Liver (tissue), 9 donors: ENCODE results near the gene SEMA3C. TPM values are rescaled to one million over a fixed set of nuclear protein-coding genes. Genes with fewer than 3 reads are reported as not detected.

Source experiments
- DNase-seq: peaks from one replicate; pipeline ENCODE4 v3.0.0-alpha.2; 2017; ENCODE audit warnings: low spot score
- H3K27ac ChIP-seq, 2 donors: one replicate each; pipeline ENCODE4 v1.7.0; 2013; ENCODE audit warnings: inconsistent platforms in 2 of 2, low read length in 2 of 2, control low read depth in 1 of 2, low read depth in 1 of 2, mild to moderate bottlenecking in 1 of 2
- H3K27me3 ChIP-seq, 4 donors: one replicate each; pipeline versions ENCODE4 v1.6.1 to v1.7.0; 2013; ENCODE audit warnings: low read length in 3 of 4, inconsistent platforms in 1 of 4, mild to moderate bottlenecking in 1 of 4, moderate library complexity in 1 of 4; ENCODE audit not compliant: control insufficient read depth in 4 of 4, insufficient read depth in 4 of 4
- H3K36me3 ChIP-seq, 4 donors: one replicate each; pipeline versions ENCODE4 v1.6.1 to v1.7.0; 2013; ENCODE audit warnings: low read length in 3 of 4, mild to moderate bottlenecking in 3 of 4, low read depth in 1 of 4, moderate library complexity in 1 of 4; ENCODE audit not compliant: control insufficient read depth in 4 of 4, insufficient read depth in 3 of 4
- H3K4me1 ChIP-seq, 4 donors: one replicate each; pipeline versions ENCODE4 v1.6.1 to v1.7.0; 2013; ENCODE audit warnings: low read length in 3 of 4, mild to moderate bottlenecking in 3 of 4, moderate library complexity in 1 of 4; ENCODE audit not compliant: control insufficient read depth in 4 of 4, insufficient read depth in 4 of 4
- H3K4me3 ChIP-seq, 3 donors: one replicate each; pipeline versions ENCODE4 v1.6.1 to v1.7.0; 2013; ENCODE audit warnings: low read length in 3 of 3, control low read depth in 1 of 3, low read depth in 1 of 3, mild to moderate bottlenecking in 1 of 3
- H3K9ac ChIP-seq, 2 donors: one replicate each; pipeline ENCODE4 v1.7.0; 2013; ENCODE audit warnings: low read length in 2 of 2, mild to moderate bottlenecking in 2 of 2, moderate library complexity in 2 of 2, control low read depth in 1 of 2, low read depth in 1 of 2
- H3K9me3 ChIP-seq, 4 donors: one replicate each; pipeline versions ENCODE4 v1.6.1 to v1.7.0; 2013; ENCODE audit warnings: low read length in 3 of 4; ENCODE audit not compliant: control insufficient read depth in 4 of 4
- ATF3 ChIP-seq: IDR thresholded peaks from 2 replicates; pipeline ENCODE4 v1.6.1; 2016; ENCODE audit warnings: antibody characterized with exemption
- CTCF ChIP-seq: fragments of 150-350 bp; IDR thresholded peaks from 2 replicates; pipeline ENCODE4 v1.5.1; 2017; ENCODE audit warnings: improper control_type of control experiment, low read depth, low read length; ENCODE audit not compliant: missing input control
- EGR1 ChIP-seq, 2 donors: IDR thresholded peaks; 2 replicates each; pipeline ENCODE4 v1.6.1; 2016 to 2018; ENCODE audit warnings: antibody characterized with exemption in 2 of 2, low read depth in 2 of 2
- FOXA1 ChIP-seq: IDR thresholded peaks from 2 replicates; pipeline ENCODE4 v1.6.1; 2016; ENCODE audit warnings: antibody characterized with exemption
- FOXA2 ChIP-seq: IDR thresholded peaks from 2 replicates; pipeline ENCODE4 v1.6.1; 2016; ENCODE audit warnings: antibody characterized with exemption
- GABPA ChIP-seq, 2 donors: IDR thresholded peaks in 1 of 2; conservative IDR thresholded peaks in 1 of 2; 2 replicates each; pipeline ENCODE4 v1.6.1; 2016; ENCODE audit warnings: antibody characterized with exemption in 2 of 2, mild to moderate bottlenecking in 1 of 2, moderate library complexity in 1 of 2
- HNF4A ChIP-seq, 2 donors: conservative IDR thresholded peaks; 2 replicates each; pipeline ENCODE4 v1.6.1; 2016; ENCODE audit warnings: antibody characterized with exemption in 2 of 2, mild to moderate bottlenecking in 2 of 2
- HNF4G ChIP-seq: IDR thresholded peaks from 2 replicates; pipeline ENCODE4 v1.6.1; 2016; ENCODE audit warnings: antibody characterized with exemption
- JUND ChIP-seq, 2 donors: IDR thresholded peaks; 2 replicates each; pipeline ENCODE4 v1.6.1; 2016; ENCODE audit warnings: antibody characterized with exemption in 2 of 2
- MAX ChIP-seq: IDR thresholded peaks from 2 replicates; pipeline ENCODE4 v1.6.1; 2016; ENCODE audit warnings: antibody characterized with exemption
- NR2F2 ChIP-seq: IDR thresholded peaks from 2 replicates; pipeline ENCODE4 v1.6.1; 2016; ENCODE audit warnings: antibody characterized with exemption
- RAD21 ChIP-seq, 2 donors: IDR thresholded peaks; 2 replicates each; pipeline ENCODE4 v1.6.1; 2016; ENCODE audit warnings: antibody characterized with exemption in 2 of 2, mild to moderate bottlenecking in 2 of 2
- RXRA ChIP-seq, 2 donors: IDR thresholded peaks; 2 replicates each; pipeline ENCODE4 v1.6.1; 2017 to 2018; ENCODE audit warnings: antibody characterized with exemption in 2 of 2, mild to moderate bottlenecking in 1 of 2
- SP1 ChIP-seq: IDR thresholded peaks from 2 replicates; pipeline ENCODE4 v1.6.1; 2018; ENCODE audit warnings: antibody characterized with exemption, mild to moderate bottlenecking
- TAF1 ChIP-seq: conservative IDR thresholded peaks from 2 replicates; pipeline ENCODE4 v1.6.1; 2016; ENCODE audit warnings: antibody characterized with exemption, mild to moderate bottlenecking
- YY1 ChIP-seq: IDR thresholded peaks from 2 replicates; pipeline ENCODE4 v1.6.1; 2016; ENCODE audit warnings: antibody characterized with exemption, mild to moderate bottlenecking
- WGBS: extraction: QIAGEN DNeasy Blood & Tissue Kit; methylation state at CpG from one replicate; pipeline ENCODE4 v1.1.7; 2013; 5-methylcytosine and 5-hydroxymethylcytosine counted together
- polyA plus RNA-seq, 2 donors: library from polyadenylated mRNA; stranded (reverse) in 1 of 2; unstranded in 1 of 2; fragments of 200-250 nt in 1 of 2; fragments of >200 nt in 1 of 2; fragmentation: Nextera tagmentation in 1 of 2; extraction: Ambion mirVana in 1 of 2; gene quantifications; one replicate each; pipeline versions ENCODE4 v1.2.1 to v1.2.3, GENCODE V29; 2013 to 2015
- total RNA-seq, 2 donors: library from RNA; depleted of rRNA; stranded (reverse); fragments of >200 nt; gene quantifications; one replicate each; pipeline ENCODE4 v1.2.3, GENCODE V29; 2014
- TF ChIP-seq, protein P1 (sequence below): IDR thresholded peaks from 2 replicates; pipeline ENCODE4 v1.6.1; 2016; ENCODE audit warnings: antibody characterized with exemption
- donor health status: healthy.
- donor health status: healthy.
- donor health status: healthy.
- donor health status: healthy.
- donor health status: healthy.

Gene SEMA3C
- total and polyA plus RNA-seq, 4 donors: 0.20 to 1.8 (median 0.64) TPM

GRCh38 chr7:80764132-80764531, 154.7 kb downstream of the SEMA3C start:
- H3K9me3 ChIP-seq: no peaks in the 10 kb centered on the region
- no peaks in the 10 kb centered on the region for H3K4me1 ChIP-seq
- H3K27ac ChIP-seq: no peak overlapping the region
- no peak for DNase-seq
- H3K36me3 ChIP-seq: no peaks in the 10 kb centered on the region
- H3K4me3 ChIP-seq: no peak overlapping the region
- H3K9ac ChIP-seq: no peak overlapping the region
- peaks cover 0 to 4% (median 0%) of the 10 kb centered on the region in 4 donors for H3K27me3 ChIP-seq
- TF ChIP-seq MAX (no peak), JUND (IDR thresholded peaks at IDR 0.05) (no peak), FOXA1 (no peak), SP1 (no peak), RAD21 (IDR thresholded peaks at IDR 0.05) (no peak), ATF3 (no peak), RXRA (IDR thresholded peaks at IDR 0.05) (no peak), TAF1 (no peak), EGR1 (IDR thresholded peaks at IDR 0.05; ENCODE audit: low read depth in 2 of 2) (no peak), HNF4A (conservative IDR thresholded peaks at IDR 0.05) (no peak), GABPA (IDR thresholded peaks at IDR 0.05 in 1 of 2, conservative IDR thresholded peaks at IDR 0.05 in 1 of 2) (no peak), HNF4G (no peak), NR2F2 (no peak), FOXA2 (no peak)
- TF ChIP-seq, protein P1, sequence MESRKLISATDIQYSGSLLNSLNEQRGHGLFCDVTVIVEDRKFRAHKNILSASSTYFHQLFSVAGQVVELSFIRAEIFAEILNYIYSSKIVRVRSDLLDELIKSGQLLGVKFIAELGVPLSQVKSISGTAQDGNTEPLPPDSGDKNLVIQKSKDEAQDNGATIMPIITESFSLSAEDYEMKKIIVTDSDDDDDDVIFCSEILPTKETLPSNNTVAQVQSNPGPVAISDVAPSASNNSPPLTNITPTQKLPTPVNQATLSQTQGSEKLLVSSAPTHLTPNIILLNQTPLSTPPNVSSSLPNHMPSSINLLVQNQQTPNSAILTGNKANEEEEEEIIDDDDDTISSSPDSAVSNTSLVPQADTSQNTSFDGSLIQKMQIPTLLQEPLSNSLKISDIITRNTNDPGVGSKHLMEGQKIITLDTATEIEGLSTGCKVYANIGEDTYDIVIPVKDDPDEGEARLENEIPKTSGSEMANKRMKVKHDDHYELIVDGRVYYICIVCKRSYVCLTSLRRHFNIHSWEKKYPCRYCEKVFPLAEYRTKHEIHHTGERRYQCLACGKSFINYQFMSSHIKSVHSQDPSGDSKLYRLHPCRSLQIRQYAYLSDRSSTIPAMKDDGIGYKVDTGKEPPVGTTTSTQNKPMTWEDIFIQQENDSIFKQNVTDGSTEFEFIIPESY: no peak
- 52% methylated on average over 2 of the region's 2 CpGs for WGBS

DNA sequence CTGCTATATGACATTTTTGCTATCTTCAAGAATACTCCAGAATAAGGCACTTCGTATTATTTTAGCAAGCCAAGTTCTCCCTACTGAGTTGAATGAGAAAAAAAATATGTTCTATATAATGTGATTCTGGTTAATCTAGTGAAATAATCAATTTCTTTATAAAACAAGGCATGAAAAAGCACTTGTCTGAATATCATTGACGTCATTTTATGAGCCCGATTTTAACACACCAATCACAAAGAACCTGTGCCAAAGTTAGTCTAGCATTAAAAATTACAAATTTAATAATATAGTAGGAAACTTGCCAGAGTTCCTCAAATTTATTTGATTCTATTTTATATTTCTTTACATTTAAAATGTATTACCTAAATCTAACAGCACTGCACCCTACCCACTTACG, 155.1 kb downstream of the SEMA3C start:
- no peaks in the 10 kb centered on the region for H3K9me3 ChIP-seq
- no peak overlapping the region for H3K9ac ChIP-seq
- no peak overlapping the region for H3K27ac ChIP-seq
- 63% methylated on average over 4 of the region's 4 CpGs for WGBS
- DNase-seq: no peak
- peaks cover 0 to 4% (median 0%) of the 10 kb centered on the region in 4 donors for H3K27me3 ChIP-seq
- no peak for TF ChIP-seq FOXA1
- TF ChIP-seq NR2F2: no peak
- TF ChIP-seq CTCF: no peak
- TF ChIP-seq GABPA (IDR thresholded peaks at IDR 0.05 in 1 of 2, conservative IDR thresholded peaks at IDR 0.05 in 1 of 2): no peak
- no peak for TF ChIP-seq TAF1
- no peaks in the 10 kb centered on the region for H3K36me3 ChIP-seq
- no peak overlapping the region for H3K4me3 ChIP-seq
- H3K4me1 ChIP-seq: no peaks in the 10 kb centered on the region

- Histone ChIP-seq H3K9ac (no peak overlapping the region), H3K4me3 (no peak overlapping the region), H3K27me3 (peaks cover 0 to 4% (median 0%) of the 10 kb centered on the region in 4 donors), H3K4me1 (no peaks in the 10 kb centered on the region), H3K9me3 (no peaks in the 10 kb centered on the region), H3K27ac (no peak overlapping the region), H3K36me3 (no peaks in the 10 kb centered on the region)
- TF ChIP-seq HNF4A (conservative IDR thresholded peaks at IDR 0.05): no peak
- TF ChIP-seq, protein P1: no peak
- no peak for TF ChIP-seq GABPA (IDR thresholded peaks at IDR 0.05 in 1 of 2, conservative IDR thresholded peaks at IDR 0.05 in 1 of 2)
- no peak for TF ChIP-seq TAF1
- no peak for TF ChIP-seq RAD21 (IDR thresholded peaks at IDR 0.05)
- TF ChIP-seq RXRA (IDR thresholded peaks at IDR 0.05): no peak
- TF ChIP-seq YY1: no peak
- no peak for TF ChIP-seq NR2F2
- no peak for TF ChIP-seq EGR1 (IDR thresholded peaks at IDR 0.05; ENCODE audit: low read depth in 2 of 2)
- TF ChIP-seq MAX: no peak
- TF ChIP-seq HNF4G: no peak
- TF ChIP-seq JUND (IDR thresholded peaks at IDR 0.05): no peak
- 51% methylated on average over 1 of the region's 1 CpG for WGBS
- no peak for DNase-seq
Observed at GRCh38 chr7:80763289-80763688, 155.6 kb downstream of the SEMA3C start.
